ENCODE results near the gene CEP192. TPM values are rescaled to one million over a fixed set of nuclear protein-coding genes. Genes with fewer than 3 reads are reported as not detected.

Gene CEP192
- total RNA-seq, 1 donor from 2014 or later, result 37.5 TPM

DNA sequence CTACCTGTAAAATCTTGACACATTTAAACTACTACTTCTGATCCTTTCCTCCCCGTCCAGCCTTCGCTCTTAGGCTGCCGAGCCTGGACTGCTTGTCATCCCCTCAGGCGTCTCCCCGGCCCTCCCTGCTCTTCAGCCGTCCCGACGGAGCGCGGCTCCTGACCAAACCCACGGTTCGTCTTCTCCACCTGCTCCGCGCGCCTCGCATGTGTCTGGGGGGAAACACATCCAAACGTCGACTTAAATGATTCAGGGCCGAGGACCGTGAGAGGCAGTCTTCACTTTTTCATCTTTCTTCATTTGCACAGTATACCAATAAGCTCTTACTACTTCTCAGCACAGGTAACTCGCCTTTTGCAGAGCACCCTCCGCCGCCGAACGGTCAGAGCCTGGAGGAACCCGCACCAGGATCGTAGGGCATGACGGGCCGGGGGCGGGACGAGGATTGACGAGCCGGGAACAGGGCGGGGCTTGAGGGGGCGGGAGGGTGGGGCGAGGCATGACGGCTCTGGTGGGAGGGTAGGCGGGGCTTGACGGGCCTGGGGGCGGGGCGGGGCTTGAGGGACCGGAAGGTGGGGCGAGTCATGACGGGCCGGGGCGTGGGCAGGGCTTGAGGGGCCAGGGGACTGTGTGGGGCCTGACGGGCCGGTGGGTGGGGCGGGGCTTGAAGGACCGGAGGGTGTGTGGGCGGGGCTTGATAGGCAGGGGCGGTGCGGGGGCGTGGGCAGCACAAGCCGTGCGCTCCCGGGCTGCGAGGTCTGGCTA lies 43.7 kb upstream of the CEP192 start, which contains the start of gene SEH1L:
SEH1L (plus strand) TSS at position 727 of the 765 bp plus-strand sequence. CDS start 111 bp downstream, outside the sequence.
- DNase-seq (ENCODE audit: extremely low spot score, unreplicated experiment), result peak; percentile 99
- Mint-ChIP-seq H3K27me3 (no peaks in the 10 kb centered on the region), H3K4me3 (peak within 1 kb of the TSS; percentile 95), H3K4me1 (ENCODE audit: unreplicated experiment) (peaks cover 29% of the 10 kb centered on the region), H3K36me3 (peaks cover 5% of the 10 kb centered on the region), H3K27ac (peak within 1 kb of the TSS; percentile 98), H3K9me3 (no peaks in the 10 kb centered on the region)
- TF ChIP-seq, protein P1, sequence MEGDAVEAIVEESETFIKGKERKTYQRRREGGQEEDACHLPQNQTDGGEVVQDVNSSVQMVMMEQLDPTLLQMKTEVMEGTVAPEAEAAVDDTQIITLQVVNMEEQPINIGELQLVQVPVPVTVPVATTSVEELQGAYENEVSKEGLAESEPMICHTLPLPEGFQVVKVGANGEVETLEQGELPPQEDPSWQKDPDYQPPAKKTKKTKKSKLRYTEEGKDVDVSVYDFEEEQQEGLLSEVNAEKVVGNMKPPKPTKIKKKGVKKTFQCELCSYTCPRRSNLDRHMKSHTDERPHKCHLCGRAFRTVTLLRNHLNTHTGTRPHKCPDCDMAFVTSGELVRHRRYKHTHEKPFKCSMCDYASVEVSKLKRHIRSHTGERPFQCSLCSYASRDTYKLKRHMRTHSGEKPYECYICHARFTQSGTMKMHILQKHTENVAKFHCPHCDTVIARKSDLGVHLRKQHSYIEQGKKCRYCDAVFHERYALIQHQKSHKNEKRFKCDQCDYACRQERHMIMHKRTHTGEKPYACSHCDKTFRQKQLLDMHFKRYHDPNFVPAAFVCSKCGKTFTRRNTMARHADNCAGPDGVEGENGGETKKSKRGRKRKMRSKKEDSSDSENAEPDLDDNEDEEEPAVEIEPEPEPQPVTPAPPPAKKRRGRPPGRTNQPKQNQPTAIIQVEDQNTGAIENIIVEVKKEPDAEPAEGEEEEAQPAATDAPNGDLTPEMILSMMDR (conservative IDR thresholded peaks at IDR 0.05), result no peak

DNA sequence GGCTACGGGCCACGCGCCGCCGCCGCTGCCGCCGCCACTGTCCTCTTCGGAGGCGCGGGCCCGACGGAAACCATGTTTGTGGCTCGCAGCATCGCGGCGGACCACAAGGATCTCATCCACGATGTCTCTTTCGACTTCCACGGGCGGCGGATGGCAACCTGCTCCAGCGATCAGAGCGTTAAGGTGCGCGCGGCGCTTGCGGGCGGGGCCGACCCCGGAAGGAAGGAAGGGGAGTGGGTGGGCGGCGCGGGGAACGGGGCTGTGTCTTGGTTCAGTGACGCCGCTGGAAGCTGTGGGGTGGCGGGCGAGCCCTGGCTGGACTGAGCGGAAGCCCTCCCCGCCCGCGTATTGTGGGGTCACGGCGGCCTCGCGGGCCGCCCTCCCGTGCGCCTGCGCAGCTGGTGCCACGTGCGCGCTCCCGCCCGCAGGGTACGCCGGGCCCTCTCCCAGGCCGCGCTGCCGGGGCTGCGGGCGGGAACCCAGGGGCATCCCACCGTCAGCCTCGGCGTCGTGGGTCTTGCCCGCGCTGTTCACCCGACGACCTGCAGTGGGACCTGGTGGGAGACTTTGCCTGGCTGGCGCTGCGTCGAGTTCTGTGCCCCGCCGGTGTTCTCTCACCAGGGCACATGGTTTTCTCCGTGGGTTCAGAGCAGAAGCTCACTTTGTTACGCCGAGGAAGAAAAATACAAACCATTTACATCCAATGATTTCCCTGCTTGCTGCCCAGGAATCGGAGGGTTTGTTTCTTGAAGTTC lies 42.9 kb upstream of the CEP192 start:
- Mint-ChIP-seq H3K4me3 (peak overlapping the region; percentile 95), H3K4me1 (ENCODE audit: unreplicated experiment) (peaks cover 29% of the 10 kb centered on the region), H3K9me3 (no peaks in the 10 kb centered on the region), H3K27ac (peak overlapping the region; percentile 98), H3K27me3 (no peaks in the 10 kb centered on the region), H3K36me3 (peaks cover 10% of the 10 kb centered on the region)
- TF ChIP-seq, protein P1 (conservative IDR thresholded peaks at IDR 0.05), result no peak
- peak; percentile 93 for DNase-seq (ENCODE audit: extremely low spot score, unreplicated experiment)

DNA sequence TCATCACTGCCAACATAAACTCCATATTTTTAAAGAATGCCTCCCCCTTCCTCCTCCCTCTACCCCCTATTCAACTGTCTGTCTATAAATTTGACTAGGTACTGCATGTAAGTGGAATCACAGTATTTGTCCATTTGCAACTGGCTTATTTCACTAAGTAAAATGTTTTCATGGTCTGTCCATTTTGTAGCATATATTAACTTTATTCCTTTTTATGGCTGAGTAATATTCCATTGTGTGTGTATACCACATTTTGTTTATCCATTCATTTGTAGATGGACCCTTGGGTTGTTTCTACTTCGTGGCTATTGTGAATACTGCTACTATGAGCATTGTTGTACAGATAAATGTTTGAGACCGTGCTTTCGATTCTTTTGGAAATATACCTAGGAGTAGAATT lies 32.7 kb upstream of the CEP192 start:
- Mint-ChIP-seq H3K9me3 (no peaks in the 10 kb centered on the region), H3K4me3 (no peak overlapping the region), H3K27ac (no peak overlapping the region), H3K27me3 (no peaks in the 10 kb centered on the region), H3K4me1 (ENCODE audit: unreplicated experiment) (peaks cover 4% of the 10 kb centered on the region), H3K36me3 (peaks cover 29% of the 10 kb centered on the region)
- DNase-seq (ENCODE audit: extremely low spot score, unreplicated experiment), result no peak
- TF ChIP-seq, protein P1 (conservative IDR thresholded peaks at IDR 0.05), result no peak

DNA sequence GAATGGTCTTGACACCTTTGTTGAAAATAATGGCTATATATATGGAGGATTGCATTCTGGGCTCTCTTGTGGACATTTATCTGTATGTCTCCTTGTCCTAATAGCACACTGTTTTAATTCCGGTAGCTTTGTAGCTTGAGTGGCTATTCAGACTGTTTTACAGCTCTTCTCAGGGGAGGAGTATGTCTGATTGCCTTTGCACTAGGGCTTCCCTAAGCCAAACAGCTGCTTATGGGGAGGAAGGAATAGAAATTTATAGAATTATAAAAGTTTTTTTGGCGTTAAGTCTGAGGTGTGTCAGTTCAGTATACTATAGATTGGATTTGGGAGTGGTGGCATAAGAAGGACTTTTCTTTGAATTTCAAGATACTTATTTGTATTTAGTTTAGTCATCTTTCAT lies 30.8 kb upstream of the CEP192 start:
- Mint-ChIP-seq H3K27me3 (no peaks in the 10 kb centered on the region), H3K27ac (no peak overlapping the region), H3K9me3 (no peaks in the 10 kb centered on the region), H3K4me3 (no peak overlapping the region), H3K4me1 (ENCODE audit: unreplicated experiment) (peaks cover 4% of the 10 kb centered on the region), H3K36me3 (peaks cover 31% of the 10 kb centered on the region)
- TF ChIP-seq, protein P1 (conservative IDR thresholded peaks at IDR 0.05), result no peak
- DNase-seq (ENCODE audit: extremely low spot score, unreplicated experiment), result no peak

DNA sequence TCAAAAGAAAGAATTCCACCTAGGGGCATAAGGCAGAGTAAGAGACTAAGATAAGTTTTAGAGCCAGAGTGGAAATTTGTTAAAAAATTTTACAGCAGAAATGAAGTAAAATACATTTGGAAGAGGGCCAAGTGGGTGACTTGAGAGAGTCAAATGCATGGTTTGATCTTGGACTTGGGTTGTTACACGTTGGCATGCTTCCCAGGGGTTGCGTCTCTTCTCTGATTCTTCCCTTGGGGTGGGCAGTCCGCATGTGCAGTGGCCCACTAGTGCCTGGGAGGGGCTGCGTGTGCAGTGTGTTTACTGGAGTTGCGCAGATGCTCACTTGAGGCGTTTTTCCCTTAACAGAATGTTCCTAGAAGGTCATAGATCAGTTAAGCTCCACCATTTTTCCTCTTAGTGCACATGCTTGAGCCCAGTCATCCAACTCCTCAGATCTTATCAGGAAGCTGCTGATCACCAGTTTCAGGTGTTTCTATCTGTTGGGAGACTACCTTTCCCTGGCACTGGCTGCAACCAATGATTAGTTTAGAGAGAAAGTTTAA lies 30.2 kb upstream of the CEP192 start:
- TF ChIP-seq, protein P1 (conservative IDR thresholded peaks at IDR 0.05), result no peak
- Mint-ChIP-seq H3K36me3 (peaks cover 35% of the 10 kb centered on the region), H3K27me3 (no peaks in the 10 kb centered on the region), H3K9me3 (no peaks in the 10 kb centered on the region), H3K4me3 (no peak overlapping the region), H3K27ac (no peak overlapping the region), H3K4me1 (ENCODE audit: unreplicated experiment) (peaks cover 4% of the 10 kb centered on the region)
- no peak for DNase-seq (ENCODE audit: extremely low spot score, unreplicated experiment)
